Mesenchymal stem cell (in vitro differentiated cells and primary cell): ENCODE data around the gene TIMP1.

Experiments used
- DNase-seq: peaks from one replicate; pipeline ENCODE4 v3.0.0-alpha.2; 2013
- H2AFZ ChIP-seq: one replicate; pipeline ENCODE4 v1.6.1; 2013; ENCODE audit warnings: low read depth, mild to moderate bottlenecking, control low read depth, inconsistent platforms, low read length, moderate library complexity
- H2AK5ac ChIP-seq: 2 replicates; pipeline ENCODE4 v1.6.1; 2013; ENCODE audit warnings: low read length, moderate library complexity, mild to moderate bottlenecking, inconsistent platforms; ENCODE audit not compliant: severe bottlenecking
- H2BK120ac ChIP-seq: one replicate; pipeline ENCODE4 v1.6.1; 2013; ENCODE audit warnings: low read depth, mild to moderate bottlenecking, inconsistent platforms, low read length, moderate library complexity
- H2BK12ac ChIP-seq, 2 experiments: one replicate each; pipeline ENCODE4 v1.6.1; 2013; ENCODE audit warnings: inconsistent platforms in 2 of 2, low read length in 2 of 2, mild to moderate bottlenecking in 2 of 2, moderate library complexity in 2 of 2, control low read depth in 1 of 2
- H2BK15ac ChIP-seq: one replicate; pipeline ENCODE4 v1.6.1; 2013; ENCODE audit warnings: mild to moderate bottlenecking, low read depth, inconsistent platforms; ENCODE audit not compliant: poor library complexity, severe bottlenecking
- H2BK5ac ChIP-seq: 2 replicates; pipeline ENCODE4 v1.6.1; 2013; ENCODE audit warnings: low read depth, mild to moderate bottlenecking, low read length, control low read depth, inconsistent platforms; ENCODE audit not compliant: poor library complexity, severe bottlenecking
- H3K14ac ChIP-seq, 2 experiments: one replicate each; pipeline ENCODE4 v1.6.1; 2013; ENCODE audit warnings: inconsistent platforms in 2 of 2, low read length in 2 of 2, control low read depth in 1 of 2, mild to moderate bottlenecking in 1 of 2, moderate library complexity in 1 of 2
- H3K18ac ChIP-seq, 2 experiments: one replicate each; pipeline ENCODE4 v1.6.1; 2013; ENCODE audit warnings: inconsistent platforms in 2 of 2, low read length in 2 of 2, control low read depth in 1 of 2, low read depth in 1 of 2, mild to moderate bottlenecking in 1 of 2
- H3K23ac ChIP-seq, 2 experiments: one replicate each; pipeline ENCODE4 v1.6.1; 2013; ENCODE audit warnings: inconsistent platforms in 2 of 2, low read length in 2 of 2, mild to moderate bottlenecking in 2 of 2, moderate library complexity in 2 of 2, control low read depth in 1 of 2
- H3K27ac ChIP-seq: 2 replicates; pipeline ENCODE4 v1.5.1; 2013; ENCODE audit warnings: mild to moderate bottlenecking, moderate library complexity, low read length, control low read depth, inconsistent platforms; ENCODE audit not compliant: poor library complexity, severe bottlenecking
- H3K27me3 ChIP-seq, 2 experiments: 2 replicates each; pipeline versions ENCODE4 v1.6.1 to v1.7.0; 2013; ENCODE audit warnings: low read length in 2 of 2, mild to moderate bottlenecking in 2 of 2, moderate library complexity in 2 of 2, control low read depth in 1 of 2, inconsistent platforms in 1 of 2; ENCODE audit not compliant: control insufficient read depth in 1 of 2, insufficient read depth in 1 of 2
- H3K36me3 ChIP-seq, 2 experiments: 2 replicates each; pipeline versions ENCODE4 v1.6.1 to v1.7.0; 2013; ENCODE audit warnings: low read length in 2 of 2, control low read depth in 1 of 2, inconsistent platforms in 1 of 2, low read depth in 1 of 2, mild to moderate bottlenecking in 1 of 2; ENCODE audit not compliant: insufficient read depth in 2 of 2, control insufficient read depth in 1 of 2
- H3K4ac ChIP-seq, 2 experiments: one replicate each; pipeline ENCODE4 v1.6.1; 2013; ENCODE audit warnings: inconsistent platforms in 2 of 2, low read length in 2 of 2, mild to moderate bottlenecking in 2 of 2, moderate library complexity in 2 of 2, control low read depth in 1 of 2, low read depth in 1 of 2
- H3K4me1 ChIP-seq: 2 replicates; pipeline ENCODE4 v1.6.1; 2013; ENCODE audit warnings: low read depth, low read length, control low read depth; ENCODE audit not compliant: control insufficient read depth, insufficient read depth
- H3K4me2 ChIP-seq: 2 replicates; pipeline ENCODE4 v1.6.1; 2013; ENCODE audit warnings: low read length, mild to moderate bottlenecking, inconsistent platforms; ENCODE audit not compliant: poor library complexity, severe bottlenecking
- H3K4me3 ChIP-seq, 2 experiments: 2 replicates each; pipeline versions ENCODE4 v1.5.1 to v1.7.0; 2013; ENCODE audit warnings: low read length in 2 of 2, mild to moderate bottlenecking in 2 of 2, control low read depth in 1 of 2, low read depth in 1 of 2; ENCODE audit not compliant: insufficient read depth in 1 of 2
- H3K79me1 ChIP-seq: replicated peaks from 2 replicates; pipeline ENCODE4 v1.6.1; 2013; ENCODE audit warnings: mild to moderate bottlenecking, control low read depth, low read length, inconsistent platforms; ENCODE audit not compliant: poor library complexity, severe bottlenecking
- H3K9ac ChIP-seq: 2 replicates; pipeline ENCODE4 v1.7.0; 2013; ENCODE audit warnings: mild to moderate bottlenecking, low read length, moderate library complexity
- H3K9me3 ChIP-seq: 2 replicates; pipeline ENCODE4 v1.7.0; 2013; ENCODE audit warnings: mild to moderate bottlenecking, low read length; ENCODE audit not compliant: control insufficient read depth
- H4K8ac ChIP-seq: one replicate; pipeline ENCODE4 v1.6.1; 2013; ENCODE audit warnings: inconsistent platforms, mild to moderate bottlenecking, low read length, moderate library complexity
- H4K91ac ChIP-seq: one replicate; pipeline ENCODE4 v1.6.1; 2013; ENCODE audit warnings: mild to moderate bottlenecking, low read length, inconsistent platforms
- WGBS: methylation state at CpG from one replicate; pipeline ENCODE4 v1.1.7; 2013; ENCODE audit warnings: mixed read lengths; 5-methylcytosine and 5-hydroxymethylcytosine counted together

The TIMP1 gene

DNA sequence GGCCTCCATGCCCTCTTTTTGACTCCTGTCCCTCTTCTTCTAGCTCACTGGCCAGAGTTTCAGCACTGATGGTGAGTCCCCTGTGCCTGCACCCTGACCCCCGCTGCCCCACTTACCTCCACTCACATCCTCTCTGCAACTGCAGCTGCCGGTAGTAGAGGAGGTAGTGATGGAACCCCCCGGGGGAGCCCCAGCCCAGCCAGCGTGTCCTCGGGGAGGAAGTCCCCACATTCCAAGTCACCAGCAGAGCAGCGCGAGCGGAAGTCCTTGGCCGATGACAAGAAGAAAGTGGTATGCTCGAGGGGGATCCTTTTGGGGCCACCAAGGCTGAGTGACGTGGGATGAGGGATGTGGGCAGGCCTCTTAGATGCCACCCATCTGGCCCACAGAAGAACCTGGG lies 15.4 kb upstream of the TIMP1 start:
- no peak overlapping the region for H2AFZ ChIP-seq
- no peak for DNase-seq
- H3K9ac ChIP-seq = no peak overlapping the region
- no peak overlapping the region for H3K23ac ChIP-seq
- peaks cover 9% of the 10 kb centered on the region for H3K4me1 ChIP-seq
- no peaks in the 10 kb centered on the region for H3K9me3 ChIP-seq
- H2AK5ac ChIP-seq = no peak overlapping the region
- no peak overlapping the region for H2BK5ac ChIP-seq
- H3K27me3 ChIP-seq = peaks cover 0 to 3% of the 10 kb centered on the region in 2 experiments
- no peak overlapping the region for H4K8ac ChIP-seq
- peaks cover 19% of the 10 kb centered on the region for H3K79me1 ChIP-seq
- H3K4me2 ChIP-seq = no peak overlapping the region
- H4K91ac ChIP-seq = no peak overlapping the region
- H2BK12ac ChIP-seq = no peak overlapping the region
- no peak overlapping the region for H3K14ac ChIP-seq
- 97% methylated on average over 11 of the region's 11 CpGs for WGBS
- H3K27ac ChIP-seq = no peak overlapping the region
- H3K18ac ChIP-seq = no peak overlapping the region
- H2BK120ac ChIP-seq = no peak overlapping the region
- no peak overlapping the region for H3K4ac ChIP-seq
- peaks cover 59 to 63% of the 10 kb centered on the region in 2 experiments for H3K36me3 ChIP-seq
- no peak overlapping the region for H3K4me3 ChIP-seq
- H2BK15ac ChIP-seq = no peak overlapping the region

DNA sequence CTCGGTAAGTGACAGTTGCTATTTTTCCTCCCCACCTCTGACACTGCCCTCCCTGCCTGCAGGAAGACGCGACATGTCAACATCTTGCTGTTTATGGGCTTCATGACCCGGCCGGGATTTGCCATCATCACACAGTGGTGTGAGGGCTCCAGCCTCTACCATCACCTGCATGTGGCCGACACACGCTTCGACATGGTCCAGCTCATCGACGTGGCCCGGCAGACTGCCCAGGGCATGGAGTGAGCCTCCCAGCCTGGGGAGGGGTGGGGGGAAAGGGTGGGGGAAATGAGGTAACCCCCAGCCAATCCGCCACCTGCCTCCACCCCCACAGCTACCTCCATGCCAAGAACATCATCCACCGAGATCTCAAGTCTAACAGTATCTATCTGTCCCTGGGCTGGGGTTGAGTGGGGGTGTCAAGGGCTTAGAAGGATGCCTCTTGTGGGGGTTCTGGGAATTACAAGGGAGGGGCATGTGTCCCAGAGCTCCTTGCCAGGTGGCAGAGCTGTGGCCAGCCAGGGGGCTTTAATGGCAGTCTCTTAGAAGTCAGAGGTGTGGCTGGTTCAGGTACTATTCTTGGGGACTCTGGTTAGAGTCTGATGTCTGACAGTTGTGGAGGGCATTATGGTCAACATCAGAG lies 13.5 kb upstream of the TIMP1 start:
- Histone ChIP-seq H3K23ac (no peak overlapping the region), H3K9me3 (no peaks in the 10 kb centered on the region), H3K79me1 (peaks cover 22% of the 10 kb centered on the region), H3K18ac (no peak overlapping the region), H3K27ac (no peak overlapping the region), H3K36me3 (peaks cover 55 to 56% of the 10 kb centered on the region in 2 experiments), H2AFZ (no peak overlapping the region), H2BK5ac (no peak overlapping the region), H2AK5ac (no peak overlapping the region), H2BK120ac (no peak overlapping the region), H2BK12ac (no peak overlapping the region), H4K8ac (no peak overlapping the region), H3K4ac (no peak overlapping the region), H4K91ac (no peak overlapping the region), H3K14ac (no peak overlapping the region), H3K9ac (no peak overlapping the region), H3K4me2 (no peak overlapping the region), H3K4me1 (peaks cover 11% of the 10 kb centered on the region), H2BK15ac (no peak overlapping the region), H3K4me3 (no peak overlapping the region), H3K27me3 (peaks cover 0 to 3% of the 10 kb centered on the region in 2 experiments)
- 95% methylated on average over 4 of the region's 13 CpGs for WGBS
- no peak for DNase-seq

DNA sequence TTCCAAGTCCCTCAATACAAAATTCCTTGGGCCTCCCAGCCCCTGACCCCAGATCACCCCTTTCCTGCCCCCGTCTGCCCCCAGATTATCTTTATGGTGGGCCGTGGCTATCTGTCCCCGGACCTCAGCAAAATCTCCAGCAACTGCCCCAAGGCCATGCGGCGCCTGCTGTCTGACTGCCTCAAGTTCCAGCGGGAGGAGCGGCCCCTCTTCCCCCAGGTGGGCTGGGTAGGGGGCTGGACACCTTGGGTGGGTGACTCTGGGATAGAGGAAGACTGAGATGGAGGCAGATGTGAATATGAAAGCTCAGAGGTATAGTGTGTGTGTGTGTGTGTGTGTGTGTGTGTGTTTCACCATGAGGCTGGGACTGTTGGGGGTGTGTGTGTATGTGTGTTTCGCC lies 11.4 kb upstream of the TIMP1 start:
- Histone ChIP-seq H3K4me3 (no peak overlapping the region), H2AFZ (no peak overlapping the region), H3K9ac (no peak overlapping the region), H4K91ac (no peak overlapping the region), H3K4ac (no peak overlapping the region), H3K27ac (no peak overlapping the region), H3K27me3 (no peaks in the 10 kb centered on the region), H2BK120ac (no peak overlapping the region), H4K8ac (no peak overlapping the region), H3K79me1 (peaks cover 17% of the 10 kb centered on the region), H3K23ac (no peak overlapping the region), H3K36me3 (peaks cover 39 to 45% of the 10 kb centered on the region in 2 experiments), H3K4me2 (no peak overlapping the region), H2BK5ac (no peak overlapping the region), H3K4me1 (peaks cover 13% of the 10 kb centered on the region), H3K14ac (no peak overlapping the region), H3K9me3 (peaks cover 2% of the 10 kb centered on the region), H2BK12ac (no peak overlapping the region), H2AK5ac (no peak overlapping the region), H2BK15ac (no peak overlapping the region), H3K18ac (no peak overlapping the region)
- no peak for DNase-seq
- WGBS = 97% methylated on average over 7 of the region's 8 CpGs

DNA sequence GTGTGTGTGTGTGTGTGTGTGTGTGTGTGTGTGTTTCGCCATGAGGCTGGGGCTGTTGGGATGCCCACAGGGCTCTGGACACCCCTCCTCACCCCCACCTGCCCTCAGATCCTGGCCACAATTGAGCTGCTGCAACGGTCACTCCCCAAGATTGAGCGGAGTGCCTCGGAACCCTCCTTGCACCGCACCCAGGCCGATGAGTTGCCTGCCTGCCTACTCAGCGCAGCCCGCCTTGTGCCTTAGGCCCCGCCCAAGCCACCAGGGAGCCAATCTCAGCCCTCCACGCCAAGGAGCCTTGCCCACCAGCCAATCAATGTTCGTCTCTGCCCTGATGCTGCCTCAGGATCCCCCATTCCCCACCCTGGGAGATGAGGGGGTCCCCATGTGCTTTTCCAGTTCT lies 11.0 kb upstream of the TIMP1 start:
- Histone ChIP-seq H3K79me1 (peaks cover 17% of the 10 kb centered on the region), H3K4me2 (no peak overlapping the region), H3K4me1 (peaks cover 13% of the 10 kb centered on the region), H4K8ac (no peak overlapping the region), H3K23ac (no peak overlapping the region), H2BK120ac (no peak overlapping the region), H3K27ac (no peak overlapping the region), H2BK15ac (no peak overlapping the region), H3K9ac (no peak overlapping the region), H2BK5ac (no peak overlapping the region), H3K4ac (no peak overlapping the region), H3K9me3 (peaks cover 2% of the 10 kb centered on the region), H3K14ac (no peak overlapping the region), H3K36me3 (peaks cover 39 to 45% of the 10 kb centered on the region in 2 experiments), H3K27me3 (no peaks in the 10 kb centered on the region), H3K4me3 (no peak overlapping the region), H3K18ac (no peak overlapping the region), H4K91ac (no peak overlapping the region), H2AK5ac (no peak overlapping the region), H2BK12ac (no peak overlapping the region), H2AFZ (no peak overlapping the region)
- WGBS = 97% methylated on average over 10 of the region's 11 CpGs
- DNase-seq = no peak
